ENCODE results near the gene CLEC4G.

GRCh38 chr19:7734220-7735203 is 2.6 kb upstream of the CLEC4G start:
- TF ChIP-seq POLR2A (IDR thresholded peaks at IDR 0.05) (no peak), CTCF (IDR thresholded peaks at IDR 0.05) (no peak)
